Activated gamma-delta T cell (primary cell): ENCODE results near the gene TMCC3.

ENCODE experiments used
- DNase-seq: peaks from one replicate; lab custom pipeline; 2025; lab: John Stamatoyannopoulos, UW

The TMCC3 gene

DNA sequence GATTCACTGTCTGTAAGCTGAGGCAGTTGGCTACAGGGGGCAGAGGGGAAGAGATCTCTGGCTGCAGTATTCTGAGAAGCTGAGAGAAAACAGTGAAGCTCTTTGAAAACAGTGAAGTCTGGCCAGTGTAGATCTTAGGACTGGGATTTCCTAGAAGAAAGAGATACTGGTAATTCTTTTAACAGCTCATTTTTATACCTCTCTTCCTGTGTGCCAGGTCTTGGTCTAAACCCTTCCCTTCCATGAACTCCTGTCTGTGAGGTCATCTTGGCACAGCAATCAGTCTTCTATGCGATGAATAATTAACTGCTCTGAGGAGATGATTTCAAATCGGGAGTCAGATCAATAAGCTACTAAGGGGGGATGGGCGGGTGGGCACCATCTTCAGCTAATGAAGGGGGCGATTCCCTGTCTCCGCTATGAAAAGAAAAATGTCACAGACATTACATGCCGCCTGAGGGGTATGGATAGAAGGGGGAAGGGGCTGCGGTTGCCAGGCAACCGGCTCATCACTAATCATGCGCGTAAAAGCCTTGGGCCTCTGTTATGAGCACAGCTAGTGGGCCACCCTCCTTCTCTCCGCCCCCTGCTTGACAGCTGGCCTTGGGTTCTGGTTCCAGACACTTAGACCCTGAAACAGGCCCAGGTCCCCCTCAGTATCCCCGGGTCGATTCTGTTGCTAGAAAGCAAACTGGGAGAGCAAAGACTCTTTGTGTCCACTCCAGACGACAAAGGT lies 115.4 kb downstream of the TMCC3 start:
- no peak for DNase-seq

GRCh38 chr12:94534278-94534677 lies 116.1 kb downstream of the TMCC3 start:
- no peak for DNase-seq

- no peak for DNase-seq
These were observed 117.6 kb downstream of the TMCC3 start for GRCh38 chr12:94532490-94533422.

GRCh38 chr12:94531196-94531720 lies 119.1 kb downstream of the TMCC3 start:
- no peak for DNase-seq

GRCh38 chr12:94525951-94526350 lies 124.4 kb downstream of the TMCC3 start:
- DNase-seq, result no peak
